ENCODE measurements around the gene ATP9A.

The ATP9A gene

GRCh38 chr20:51563486-51564332, 204.5 kb downstream of the ATP9A start:
- Histone ChIP-seq H3K4me1 (ENCODE audit: control insufficient read depth, insufficient read depth, low read length) (peaks cover 49% of the 10 kb centered on the region), H3K9me3 (ENCODE audit: control insufficient read depth in 2 of 2, low read length in 2 of 2) (no peaks in the 10 kb centered on the region), H3K4me3 (ENCODE audit: low read length in 2 of 2) (peak overlapping the region; percentile 71 to 79), H3K27me3 (ENCODE audit: control insufficient read depth in 1 of 2, insufficient read depth in 2 of 2, low read length in 2 of 2) (no peaks in the 10 kb centered on the region), H3K36me3 (ENCODE audit: control insufficient read depth in 2 of 2, insufficient read depth in 2 of 2, low read length in 2 of 2) (no peaks in the 10 kb centered on the region), H3K27ac (ENCODE audit: low read length) (peak overlapping the region; percentile 91), H3K9ac (ENCODE audit: low read length in 2 of 2) (peak overlapping the region; percentile 62 to 68)

GRCh38 chr20:51563174-51563485, 205.1 kb downstream of the ATP9A start:
- Histone ChIP-seq H3K9me3 (ENCODE audit: control insufficient read depth in 2 of 2, low read length in 2 of 2) (no peaks in the 10 kb centered on the region), H3K4me1 (ENCODE audit: control insufficient read depth, insufficient read depth, low read length) (peaks cover 49% of the 10 kb centered on the region), H3K36me3 (ENCODE audit: control insufficient read depth in 2 of 2, insufficient read depth in 2 of 2, low read length in 2 of 2) (no peaks in the 10 kb centered on the region), H3K27me3 (ENCODE audit: control insufficient read depth in 1 of 2, insufficient read depth in 2 of 2, low read length in 2 of 2) (no peaks in the 10 kb centered on the region), H3K4me3 (ENCODE audit: low read length in 2 of 2) (peak overlapping the region; percentile 71 to 79), H3K9ac (ENCODE audit: low read length in 2 of 2) (peak overlapping the region; percentile 62 to 68), H3K27ac (ENCODE audit: low read length) (peak overlapping the region; percentile 91)

- Histone ChIP-seq H3K9me3 (ENCODE audit: control insufficient read depth in 2 of 2, low read length in 2 of 2) (no peaks in the 10 kb centered on the region), H3K27ac (ENCODE audit: low read length) (peak overlapping the region; percentile 91), H3K9ac (ENCODE audit: low read length in 2 of 2) (peak overlapping the region; percentile 68 to 84), H3K27me3 (ENCODE audit: control insufficient read depth in 1 of 2, insufficient read depth in 2 of 2, low read length in 2 of 2) (no peaks in the 10 kb centered on the region), H3K36me3 (ENCODE audit: control insufficient read depth in 2 of 2, insufficient read depth in 2 of 2, low read length in 2 of 2) (no peaks in the 10 kb centered on the region), H3K4me1 (ENCODE audit: control insufficient read depth, insufficient read depth, low read length) (peaks cover 50% of the 10 kb centered on the region), H3K4me3 (ENCODE audit: low read length in 2 of 2) (peak overlapping the region; percentile 71 to 79)
Measured at GRCh38 chr20:51562332-51563173, 205.6 kb downstream of the ATP9A start.

- no peaks in the 10 kb centered on the region for H3K27me3 ChIP-seq (ENCODE audit: control insufficient read depth in 1 of 2, insufficient read depth in 2 of 2, low read length in 2 of 2)
- no peaks in the 10 kb centered on the region for H3K36me3 ChIP-seq (ENCODE audit: control insufficient read depth in 2 of 2, insufficient read depth in 2 of 2, low read length in 2 of 2)
- H3K4me3 ChIP-seq (ENCODE audit: low read length in 2 of 2), result peak overlapping the region; percentile 71 to 79
- peak overlapping the region; percentile 91 for H3K27ac ChIP-seq (ENCODE audit: low read length)
- no peaks in the 10 kb centered on the region for H3K9me3 ChIP-seq (ENCODE audit: control insufficient read depth in 2 of 2, low read length in 2 of 2)
- H3K9ac ChIP-seq (ENCODE audit: low read length in 2 of 2), result peak overlapping the region; percentile 68 to 84
- peaks cover 50% of the 10 kb centered on the region for H3K4me1 ChIP-seq (ENCODE audit: control insufficient read depth, insufficient read depth, low read length)
Measured at GRCh38 chr20:51562027-51562331, 206.2 kb downstream of the ATP9A start.

- Histone ChIP-seq H3K27me3 (ENCODE audit: control insufficient read depth in 1 of 2, insufficient read depth in 2 of 2, low read length in 2 of 2) (no peaks in the 10 kb centered on the region), H3K27ac (ENCODE audit: low read length) (peak overlapping the region; percentile 31), H3K4me3 (ENCODE audit: low read length in 2 of 2) (peak overlapping the region; percentile 63 to 79), H3K9ac (ENCODE audit: low read length in 2 of 2) (peak overlapping the region; percentile 0 to 61), H3K9me3 (ENCODE audit: control insufficient read depth in 2 of 2, low read length in 2 of 2) (no peaks in the 10 kb centered on the region), H3K36me3 (ENCODE audit: control insufficient read depth in 2 of 2, insufficient read depth in 2 of 2, low read length in 2 of 2) (no peaks in the 10 kb centered on the region), H3K4me1 (ENCODE audit: control insufficient read depth, insufficient read depth, low read length) (peaks cover 44% of the 10 kb centered on the region)
Measured at GRCh38 chr20:51560550-51561307, 207.5 kb downstream of the ATP9A start.

GRCh38 chr20:51560042-51560441, 208.1 kb downstream of the ATP9A start:
- peaks cover 38% of the 10 kb centered on the region for H3K4me1 ChIP-seq (ENCODE audit: control insufficient read depth, insufficient read depth, low read length)
- no peaks in the 10 kb centered on the region for H3K36me3 ChIP-seq (ENCODE audit: control insufficient read depth in 2 of 2, insufficient read depth in 2 of 2, low read length in 2 of 2)
- no peak overlapping the region for H3K4me3 ChIP-seq (ENCODE audit: low read length in 2 of 2)
- H3K9ac ChIP-seq (ENCODE audit: low read length in 2 of 2), result no peak overlapping the region
- H3K27ac ChIP-seq (ENCODE audit: low read length), result no peak overlapping the region
- no peaks in the 10 kb centered on the region for H3K9me3 ChIP-seq (ENCODE audit: control insufficient read depth in 2 of 2, low read length in 2 of 2)
- H3K27me3 ChIP-seq (ENCODE audit: control insufficient read depth in 1 of 2, insufficient read depth in 2 of 2, low read length in 2 of 2), result no peaks in the 10 kb centered on the region

- H3K9me3 ChIP-seq (ENCODE audit: control insufficient read depth in 2 of 2, low read length in 2 of 2), result no peaks in the 10 kb centered on the region
- H3K27ac ChIP-seq (ENCODE audit: low read length), result no peak overlapping the region
- H3K4me1 ChIP-seq (ENCODE audit: control insufficient read depth, insufficient read depth, low read length), result peaks cover 2% of the 10 kb centered on the region
- no peak overlapping the region for H3K4me3 ChIP-seq (ENCODE audit: low read length in 2 of 2)
- no peak overlapping the region for H3K9ac ChIP-seq (ENCODE audit: low read length in 2 of 2)
- H3K27me3 ChIP-seq (ENCODE audit: control insufficient read depth in 1 of 2, insufficient read depth in 2 of 2, low read length in 2 of 2), result no peaks in the 10 kb centered on the region
- no peaks in the 10 kb centered on the region for H3K36me3 ChIP-seq (ENCODE audit: control insufficient read depth in 2 of 2, insufficient read depth in 2 of 2, low read length in 2 of 2)
Measured at GRCh38 chr20:51554538-51555165, 213.5 kb downstream of the ATP9A start.

- H3K27me3 ChIP-seq (ENCODE audit: control insufficient read depth in 1 of 2, insufficient read depth in 2 of 2, low read length in 2 of 2), result no peaks in the 10 kb centered on the region
- H3K4me1 ChIP-seq (ENCODE audit: control insufficient read depth, insufficient read depth, low read length), result peaks cover 2% of the 10 kb centered on the region
- H3K9me3 ChIP-seq (ENCODE audit: control insufficient read depth in 2 of 2, low read length in 2 of 2), result no peaks in the 10 kb centered on the region
- H3K4me3 ChIP-seq (ENCODE audit: low read length in 2 of 2), result no peak overlapping the region
- no peak overlapping the region for H3K27ac ChIP-seq (ENCODE audit: low read length)
- no peaks in the 10 kb centered on the region for H3K36me3 ChIP-seq (ENCODE audit: control insufficient read depth in 2 of 2, insufficient read depth in 2 of 2, low read length in 2 of 2)
- H3K9ac ChIP-seq (ENCODE audit: low read length in 2 of 2), result no peak overlapping the region
Measured at GRCh38 chr20:51553897-51554486, 214.2 kb downstream of the ATP9A start.

GRCh38 chr20:51551186-51551585, 217.0 kb downstream of the ATP9A start:
- no peak overlapping the region for H3K27ac ChIP-seq (ENCODE audit: low read length)

GRCh38 chr20:51549474-51549873, 218.7 kb downstream of the ATP9A start:
- Histone ChIP-seq H3K4me1 (ENCODE audit: control insufficient read depth, insufficient read depth, low read length) (no peaks in the 10 kb centered on the region), H3K27me3 (ENCODE audit: control insufficient read depth in 1 of 2, insufficient read depth in 2 of 2, low read length in 2 of 2) (no peaks in the 10 kb centered on the region), H3K9me3 (ENCODE audit: control insufficient read depth in 2 of 2, low read length in 2 of 2) (no peaks in the 10 kb centered on the region), H3K4me3 (ENCODE audit: low read length in 2 of 2) (no peak overlapping the region), H3K36me3 (ENCODE audit: control insufficient read depth in 2 of 2, insufficient read depth in 2 of 2, low read length in 2 of 2) (no peaks in the 10 kb centered on the region), H3K9ac (ENCODE audit: low read length in 2 of 2) (no peak overlapping the region), H3K27ac (ENCODE audit: low read length) (no peak overlapping the region)

More at GRCh38 chr20:51551186-51551585, 217.0 kb downstream of the ATP9A start:
- Histone ChIP-seq H3K27me3 (ENCODE audit: control insufficient read depth in 1 of 2, insufficient read depth in 2 of 2, low read length in 2 of 2) (no peaks in the 10 kb centered on the region), H3K9ac (ENCODE audit: low read length in 2 of 2) (no peak overlapping the region), H3K36me3 (ENCODE audit: control insufficient read depth in 2 of 2, insufficient read depth in 2 of 2, low read length in 2 of 2) (no peaks in the 10 kb centered on the region), H3K4me3 (ENCODE audit: low read length in 2 of 2) (no peak overlapping the region), H3K4me1 (ENCODE audit: control insufficient read depth, insufficient read depth, low read length) (no peaks in the 10 kb centered on the region), H3K9me3 (ENCODE audit: control insufficient read depth in 2 of 2, low read length in 2 of 2) (no peaks in the 10 kb centered on the region)

Measured in stomach smooth muscle (tissue), 2 donors.